ENCODE data around the gene NEURL1.
"Not testable (repeated sequence)": the region's sequence is repeated elsewhere in the genome, so short reads cannot be mapped to it uniquely, and the experiment has no call there.

Gene NEURL1

GRCh38 chr10:103606097-103606438 lies 112.6 kb downstream of the NEURL1 start:
- DNase-seq (ENCODE audit: low read depth in 2 of 2), result not testable (repeated sequence)

GRCh38 chr10:103607051-103607450 lies 113.5 kb downstream of the NEURL1 start:
- not testable (repeated sequence) for DNase-seq (ENCODE audit: low read depth in 2 of 2)

GRCh38 chr10:103608056-103608455 lies 114.6 kb downstream of the NEURL1 start:
- DNase-seq (ENCODE audit: low read depth in 2 of 2), result not testable (repeated sequence)

DNA sequence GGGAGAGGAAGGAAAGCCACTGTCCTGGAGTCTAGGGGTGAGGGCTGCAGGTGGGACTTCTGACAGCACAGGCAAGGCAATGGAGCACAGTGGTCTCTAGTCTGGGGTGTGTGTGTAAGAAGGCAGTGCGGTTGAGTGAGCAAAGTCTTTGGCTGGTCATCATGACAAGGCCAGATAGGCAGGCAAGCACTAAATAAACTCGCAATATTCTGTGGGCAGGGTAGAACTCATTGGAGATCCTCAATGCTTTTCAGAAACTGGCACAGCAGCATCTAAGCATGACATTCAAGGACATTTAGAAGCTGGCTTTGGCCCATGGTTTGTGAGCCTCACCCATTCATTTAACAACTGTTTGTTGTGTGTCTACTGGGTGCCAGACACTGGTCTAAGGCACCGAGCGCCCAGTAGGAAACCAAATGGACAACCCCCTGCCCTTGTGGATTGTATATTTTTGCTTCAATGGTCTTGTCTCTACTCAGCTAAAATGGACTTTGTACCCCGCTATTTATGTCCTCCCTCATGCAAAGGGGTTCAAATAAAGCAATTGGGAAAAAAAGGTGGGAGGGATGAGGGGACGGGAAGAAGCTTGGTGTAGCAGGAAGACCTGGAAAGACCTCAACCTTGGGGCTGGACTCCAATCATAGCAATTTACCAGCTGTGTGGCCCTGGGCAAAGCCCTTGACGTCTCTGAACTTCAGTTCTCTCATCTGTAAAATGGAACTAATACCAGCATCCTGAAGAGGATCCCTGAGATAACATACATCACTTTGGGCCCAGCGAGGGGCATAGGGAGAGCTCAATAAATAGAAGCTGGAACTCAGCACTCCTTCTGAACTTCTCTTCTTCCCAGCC lies 116.0 kb downstream of the NEURL1 start:
- DNase-seq (ENCODE audit: low read depth in 2 of 2), result no peak

DNA sequence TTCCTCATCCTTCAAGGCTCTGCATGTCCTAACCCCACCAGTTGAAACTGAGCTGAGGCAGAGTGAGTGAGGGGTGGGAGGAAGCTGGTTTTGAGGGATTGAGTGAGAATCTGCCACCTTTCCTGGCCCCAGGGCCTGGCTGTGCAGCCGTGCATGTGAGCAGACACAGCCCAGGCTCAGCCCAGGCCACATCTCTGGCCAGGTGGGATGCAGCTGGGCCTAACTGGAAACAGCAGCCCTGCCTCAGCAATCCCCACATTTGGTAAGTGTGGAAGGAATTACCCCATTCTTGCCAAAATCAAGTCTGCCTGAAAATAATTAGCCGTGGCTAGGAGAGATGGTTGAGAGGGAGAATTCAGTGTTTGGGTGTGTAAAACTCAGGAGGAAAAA lies 116.6 kb downstream of the NEURL1 start:
- DNase-seq (ENCODE audit: low read depth in 2 of 2), result no peak

- no peak for DNase-seq (ENCODE audit: low read depth in 2 of 2)
Observed at GRCh38 chr10:103610921-103611511, 117.5 kb downstream of the NEURL1 start.

- DNase-seq (ENCODE audit: low read depth in 2 of 2), result no peak
Observed at GRCh38 chr10:103612462-103613365, 119.2 kb downstream of the NEURL1 start.

- no peak for DNase-seq (ENCODE audit: low read depth in 2 of 2)
Observed at GRCh38 chr10:103613616-103614015, 120.1 kb downstream of the NEURL1 start.

- no peak for DNase-seq (ENCODE audit: low read depth in 2 of 2)
Observed at GRCh38 chr10:103614306-103615158, 121.0 kb downstream of the NEURL1 start.

GRCh38 chr10:103616705-103617601 lies 123.4 kb downstream of the NEURL1 start:
- DNase-seq (ENCODE audit: low read depth in 2 of 2), result no peak

DNA sequence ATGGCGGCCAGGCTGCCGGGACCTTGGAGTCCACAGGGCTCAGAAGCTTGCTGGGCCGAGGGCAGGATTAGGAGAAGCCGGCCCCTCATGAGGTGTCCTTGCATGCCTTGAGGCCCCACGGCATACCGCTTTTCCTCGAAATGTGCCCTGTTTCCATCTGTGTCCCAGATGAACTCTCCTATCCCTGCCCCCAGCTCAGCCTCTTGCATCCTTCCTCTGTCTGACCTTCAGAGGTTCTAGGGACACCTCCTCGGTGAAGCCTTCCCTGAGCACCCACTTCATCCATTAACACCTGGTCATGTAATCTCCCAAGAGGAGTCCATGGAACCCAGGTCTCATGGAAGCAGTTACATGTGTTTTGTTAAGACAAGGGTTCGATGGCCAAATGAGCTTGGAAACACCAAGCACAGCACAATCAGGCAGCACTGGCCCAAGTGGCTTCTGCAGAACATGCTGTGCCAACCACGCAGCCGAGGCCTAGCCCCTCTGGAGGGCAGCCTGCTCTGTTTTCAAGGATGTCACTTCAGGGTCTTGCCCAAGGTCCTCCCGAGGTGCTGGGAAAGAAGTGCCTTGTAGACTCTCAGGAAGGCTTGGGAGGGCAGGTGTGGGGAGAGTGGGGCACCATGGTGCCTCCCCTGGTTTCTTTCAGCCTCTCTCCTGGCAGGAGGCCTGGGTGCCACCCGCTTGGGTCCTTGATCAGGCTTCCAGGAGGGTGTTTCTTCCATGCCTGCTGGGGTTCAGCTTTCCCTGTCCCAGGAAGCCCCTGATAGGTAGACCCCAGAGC lies 124.3 kb downstream of the NEURL1 start:
- DNase-seq (ENCODE audit: low read depth in 2 of 2), result no peak

DNA sequence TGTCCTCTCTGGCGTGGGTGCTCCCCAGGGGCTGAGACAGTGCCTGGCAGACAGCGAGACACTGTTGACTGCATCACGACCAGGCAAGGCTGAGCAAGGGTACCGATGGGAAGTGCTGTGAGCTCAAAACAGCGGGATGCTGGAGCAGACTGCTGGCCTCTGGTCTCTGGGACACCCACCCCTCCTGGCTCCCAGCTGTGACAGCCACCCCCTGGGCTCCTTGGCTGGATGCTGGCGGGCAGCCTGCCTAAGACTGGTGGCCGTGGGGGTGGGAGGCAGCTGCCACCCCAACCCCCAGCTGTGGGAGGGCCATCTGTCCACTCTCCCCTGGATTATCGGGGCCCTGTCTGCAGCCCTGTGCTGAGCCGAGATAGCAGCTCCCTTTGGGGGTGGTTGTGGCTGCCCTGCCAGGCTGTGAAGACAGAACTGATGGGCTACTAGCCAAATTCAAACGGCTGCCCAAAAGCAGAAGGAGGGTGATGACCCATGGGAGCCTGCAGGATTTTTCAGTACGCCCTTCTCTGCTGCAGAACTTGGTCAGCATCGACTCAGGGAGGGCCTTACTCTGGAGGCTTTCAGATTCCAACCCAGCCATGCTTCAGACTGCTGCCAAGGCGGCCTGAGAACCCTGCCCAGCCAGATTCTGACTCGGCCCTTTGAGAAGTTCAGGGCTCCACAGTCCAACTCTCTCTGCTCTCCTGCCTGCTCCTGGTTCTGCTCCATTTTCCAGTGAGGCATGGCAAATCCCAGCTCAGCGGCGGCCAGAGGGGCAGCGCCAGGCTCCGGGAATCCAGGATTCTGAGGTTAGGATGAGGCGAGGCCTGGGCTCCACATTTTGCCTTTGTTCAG lies 125.3 kb downstream of the NEURL1 start:
- no peak for DNase-seq (ENCODE audit: low read depth in 2 of 2)

GRCh38 chr10:103619424-103620351 lies 126.2 kb downstream of the NEURL1 start:
- DNase-seq (ENCODE audit: low read depth in 2 of 2), result no peak

- no peak for DNase-seq (ENCODE audit: low read depth in 2 of 2)
Observed at GRCh38 chr10:103620352-103620740, 126.8 kb downstream of the NEURL1 start.

DNA sequence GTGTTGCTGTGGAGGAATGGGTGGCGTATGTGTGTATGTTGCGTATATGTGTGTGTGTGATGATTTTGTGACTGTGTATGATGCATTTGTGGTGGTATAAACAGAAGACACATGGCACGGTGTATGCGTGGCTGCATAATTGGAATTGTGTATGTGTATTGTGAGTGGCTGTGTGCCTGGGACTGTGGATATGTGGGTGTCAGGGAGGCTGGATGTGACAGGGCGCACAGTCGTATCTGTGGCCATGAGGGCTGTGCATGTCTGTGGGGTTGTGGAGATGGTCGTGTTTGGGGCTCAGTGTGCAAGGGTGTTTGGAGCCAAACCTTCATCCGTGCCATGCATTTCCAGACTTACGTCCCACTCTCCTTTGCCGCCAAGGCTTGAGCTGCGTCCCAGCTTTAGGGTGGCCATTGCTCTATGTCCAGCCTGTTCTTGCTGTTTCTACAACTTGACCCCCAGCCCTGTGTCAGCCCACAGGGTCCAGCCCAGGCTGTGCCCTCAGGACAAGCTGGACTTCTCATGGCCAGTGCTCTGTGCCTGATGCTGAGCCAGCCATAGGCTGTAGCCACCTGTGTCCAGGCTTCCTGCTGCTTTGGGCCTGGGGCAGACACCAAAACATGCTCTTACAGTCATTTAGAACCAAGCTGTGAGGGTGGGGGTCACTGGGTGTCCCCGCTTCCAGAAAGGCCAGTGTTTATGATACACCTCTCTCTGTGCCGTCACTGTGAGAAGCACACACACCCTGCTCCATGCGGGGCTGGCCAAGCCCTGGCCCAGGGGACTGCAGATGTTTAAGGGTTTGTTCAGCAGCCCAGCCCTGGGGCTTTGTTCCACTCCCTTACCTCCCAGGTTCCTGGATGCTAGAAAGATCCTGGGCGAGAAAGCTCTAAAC lies 127.6 kb downstream of the NEURL1 start:
- no peak for DNase-seq (ENCODE audit: low read depth in 2 of 2)

- no peak for DNase-seq (ENCODE audit: low read depth in 2 of 2)
Observed at GRCh38 chr10:103621783-103622125, 128.2 kb downstream of the NEURL1 start.

DNA sequence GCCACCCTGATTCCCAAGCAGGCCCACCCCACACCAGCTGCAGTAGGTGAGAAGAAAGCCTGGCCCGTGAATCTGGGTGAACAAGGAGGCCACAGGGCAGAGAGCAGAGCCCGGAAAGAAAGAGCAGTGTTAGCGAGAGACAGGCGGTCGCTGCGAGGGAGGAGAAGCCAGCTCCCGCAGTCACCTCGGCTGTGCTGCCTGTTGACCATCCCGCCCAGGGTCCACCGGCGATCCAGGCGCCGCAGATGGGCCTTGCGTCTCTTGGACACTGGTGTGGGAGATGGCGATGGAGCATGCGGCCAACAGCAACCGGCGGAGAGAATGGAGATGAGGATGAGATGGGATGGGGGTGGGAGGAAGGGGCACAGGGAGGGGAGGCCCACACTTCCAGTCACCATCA lies 128.8 kb downstream of the NEURL1 start:
- no peak for DNase-seq (ENCODE audit: low read depth in 2 of 2)
